ENCODE measurements around the gene CPEB3.
"Not testable (repeated sequence)": the region's sequence is repeated elsewhere in the genome, so short reads cannot be mapped to it uniquely, and the experiment has no call there.

Gene CPEB3

DNA sequence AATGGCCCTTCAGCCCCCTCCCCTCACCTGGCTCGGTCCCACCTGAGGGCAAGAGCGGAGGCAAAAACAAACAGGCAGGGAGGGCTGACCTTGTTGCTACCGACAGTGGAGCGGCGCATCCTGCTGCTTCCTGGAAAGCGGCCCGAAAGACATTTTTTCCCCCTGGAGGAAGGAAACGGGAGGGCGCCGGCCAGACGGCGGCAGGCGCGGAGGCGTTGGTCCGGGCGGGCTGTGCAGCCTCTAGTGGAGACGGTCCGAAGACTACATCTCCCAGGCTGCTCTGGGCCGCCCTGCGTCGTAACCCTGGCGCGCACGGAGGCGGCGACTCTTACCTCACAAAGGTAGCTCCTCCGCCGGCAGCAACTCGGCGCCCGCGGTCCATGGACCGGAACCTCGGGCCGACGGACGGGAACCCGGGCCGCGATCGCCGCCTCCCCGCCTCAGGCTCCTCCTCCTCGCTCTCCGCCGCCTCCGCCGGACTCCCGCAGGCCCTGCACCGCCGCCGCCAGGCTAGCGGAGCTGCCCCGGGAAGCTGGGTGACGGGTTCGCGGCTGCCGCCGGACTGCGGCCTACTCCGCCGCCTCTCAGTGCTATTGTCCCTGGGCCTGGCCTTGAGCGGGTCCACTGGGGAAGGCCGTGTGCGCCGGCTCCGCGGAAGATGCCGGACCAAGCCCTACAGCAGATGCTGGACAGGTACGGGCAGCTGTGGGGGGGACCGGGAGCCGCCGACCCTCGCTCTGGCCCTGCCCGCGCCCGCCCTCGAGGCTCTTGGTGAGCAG is at the start of gene CPEB3, which contains the start of gene MARCHF5:
Gene CPEB3, minus strand, starts transcription at position 242 of the 779 bp plus-strand sequence. CDS start 50,728 bp downstream, outside the sequence.
Gene MARCHF5, plus strand, starts transcription at position 331 of the 779 bp plus-strand sequence. Its CDS starts 328 bp downstream, at position 659.
- DNase-seq (ENCODE audit: low spot score) = peak; percentile 94

DNA sequence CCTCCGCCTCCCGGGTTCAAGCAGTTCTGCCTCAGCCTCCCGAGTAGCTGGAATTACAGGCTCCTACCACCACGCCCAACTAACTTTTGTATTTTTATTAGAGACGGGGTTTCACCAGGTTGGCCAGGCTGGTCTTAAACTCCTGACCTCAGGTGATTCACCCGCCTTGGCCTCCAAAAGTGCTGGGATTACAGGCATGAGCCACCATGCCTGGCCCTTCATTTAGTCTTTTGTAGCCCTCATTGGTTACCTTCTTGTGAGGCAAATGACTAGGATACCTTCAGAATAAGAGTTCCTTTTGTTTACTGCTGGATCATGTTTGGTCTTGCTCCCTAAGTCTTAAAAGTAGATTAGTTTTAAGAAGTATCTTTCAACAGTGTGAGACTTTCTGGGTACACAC is 39.0 kb upstream of the CPEB3 start:
- DNase-seq (ENCODE audit: low spot score) = not testable (repeated sequence)

GRCh38 chr10:92328993-92329392 is 38.1 kb upstream of the CPEB3 start:
- DNase-seq (ENCODE audit: low spot score) = peak; percentile 9

DNA sequence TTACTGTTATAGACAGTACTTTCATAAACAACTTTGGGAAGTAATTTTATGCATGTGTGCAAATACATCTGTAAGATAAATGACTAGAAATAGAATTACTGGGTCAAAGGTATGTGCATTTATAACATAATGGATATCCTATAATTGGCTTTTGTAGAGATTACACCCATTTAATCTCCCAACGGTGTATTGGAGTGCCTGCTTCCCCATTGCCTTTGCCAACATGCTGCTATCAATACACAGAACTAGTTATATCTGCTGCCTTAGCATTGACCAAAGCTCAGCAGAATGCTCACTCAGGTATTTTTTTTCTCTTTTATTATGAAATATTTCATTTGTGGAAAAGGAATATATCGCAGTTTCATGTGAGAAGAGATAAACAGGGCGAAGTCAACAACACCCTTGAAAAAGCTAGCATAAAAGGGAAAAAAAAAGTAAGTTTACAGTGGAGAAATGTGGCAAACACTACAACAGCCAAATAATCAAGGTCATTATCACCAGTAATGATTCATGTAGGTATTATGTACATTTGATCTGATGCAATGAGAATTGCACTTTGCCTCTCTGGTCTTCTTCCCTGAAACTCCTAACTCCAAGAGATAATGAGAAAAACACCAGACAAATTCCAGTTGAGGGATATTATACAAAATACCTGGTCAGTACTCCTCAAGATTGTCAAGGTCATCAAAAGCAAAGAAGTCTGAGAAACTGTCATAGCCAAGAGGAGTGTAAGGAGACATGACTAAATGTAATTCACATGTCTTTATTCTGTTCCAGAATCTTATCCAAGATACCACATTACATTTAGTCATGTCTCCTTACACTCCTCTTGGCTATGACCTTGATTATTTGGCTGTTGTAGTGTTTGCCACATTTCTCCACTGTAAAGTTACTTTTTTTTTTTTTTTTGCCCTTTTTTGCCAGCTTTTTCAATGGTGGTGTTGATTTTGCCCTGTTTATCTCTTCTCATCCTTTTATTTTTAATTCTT is 36.9 kb upstream of the CPEB3 start:
- no peak for DNase-seq (ENCODE audit: low spot score)

- no peak for DNase-seq (ENCODE audit: low spot score)
These were observed 32.2 kb upstream of the CPEB3 start for GRCh38 chr10:92323079-92323478.

GRCh38 chr10:92316610-92317009 is 25.7 kb upstream of the CPEB3 start:
- DNase-seq (ENCODE audit: low spot score) = no peak

GRCh38 chr10:92313750-92314149 is 22.9 kb upstream of the CPEB3 start:
- no peak for DNase-seq (ENCODE audit: low spot score)

GRCh38 chr10:92309272-92309671 is 18.4 kb upstream of the CPEB3 start:
- DNase-seq (ENCODE audit: low spot score) = no peak

GRCh38 chr10:92305133-92306072 is 14.5 kb upstream of the CPEB3 start:
- DNase-seq (ENCODE audit: low spot score) = no peak

DNA sequence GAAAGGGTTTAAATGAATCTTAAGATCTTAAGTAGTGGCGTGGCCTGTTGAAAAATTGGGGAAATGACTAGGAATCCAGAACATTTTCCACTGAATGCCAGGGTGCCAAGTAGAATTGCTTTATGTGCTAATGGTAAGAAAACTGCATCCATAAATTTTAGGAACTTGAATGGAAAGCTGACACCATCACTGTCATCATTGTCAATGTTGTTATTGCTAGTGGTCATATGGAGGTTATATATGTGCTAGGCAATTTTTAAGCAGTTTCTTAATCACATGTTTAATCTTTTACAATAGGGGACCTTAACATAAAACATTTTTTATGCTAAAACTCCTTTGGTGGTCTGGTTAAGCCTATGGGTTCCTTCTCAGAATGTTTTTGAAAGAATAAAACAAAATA is 13.2 kb upstream of the CPEB3 start:
- DNase-seq (ENCODE audit: low spot score) = no peak

- DNase-seq (ENCODE audit: low spot score) = no peak
These were observed 12.2 kb upstream of the CPEB3 start for GRCh38 chr10:92303096-92303495.

GRCh38 chr10:92298487-92298886 is 7.6 kb upstream of the CPEB3 start:
- DNase-seq (ENCODE audit: low spot score) = no peak

- DNase-seq (ENCODE audit: low spot score) = peak; percentile 56
These were observed 1.3 kb upstream of the CPEB3 start for GRCh38 chr10:92291921-92292845.

DNA sequence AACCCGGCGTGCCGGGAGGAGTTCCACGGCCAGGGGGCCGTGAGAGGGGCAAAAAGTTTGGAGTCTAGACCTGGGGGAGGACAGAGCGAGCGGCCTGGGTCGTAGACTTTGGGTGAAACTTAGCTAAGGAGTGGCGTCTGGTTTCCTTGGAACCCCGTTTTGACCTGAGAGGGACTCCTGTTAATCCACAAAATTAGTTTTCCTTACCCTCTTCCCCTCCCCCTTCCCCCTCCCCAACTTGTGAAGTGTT is 663 bp upstream of the CPEB3 start:
- peak; percentile 1 for DNase-seq (ENCODE audit: low spot score)

- DNase-seq (ENCODE audit: low spot score) = peak; percentile 7
These were observed 622 bp downstream of the CPEB3 start for GRCh38 chr10:92290076-92290836.

GRCh38 chr10:92284112-92284704 is 6.7 kb downstream of the CPEB3 start:
- DNase-seq (ENCODE audit: low spot score) = no peak

DNA sequence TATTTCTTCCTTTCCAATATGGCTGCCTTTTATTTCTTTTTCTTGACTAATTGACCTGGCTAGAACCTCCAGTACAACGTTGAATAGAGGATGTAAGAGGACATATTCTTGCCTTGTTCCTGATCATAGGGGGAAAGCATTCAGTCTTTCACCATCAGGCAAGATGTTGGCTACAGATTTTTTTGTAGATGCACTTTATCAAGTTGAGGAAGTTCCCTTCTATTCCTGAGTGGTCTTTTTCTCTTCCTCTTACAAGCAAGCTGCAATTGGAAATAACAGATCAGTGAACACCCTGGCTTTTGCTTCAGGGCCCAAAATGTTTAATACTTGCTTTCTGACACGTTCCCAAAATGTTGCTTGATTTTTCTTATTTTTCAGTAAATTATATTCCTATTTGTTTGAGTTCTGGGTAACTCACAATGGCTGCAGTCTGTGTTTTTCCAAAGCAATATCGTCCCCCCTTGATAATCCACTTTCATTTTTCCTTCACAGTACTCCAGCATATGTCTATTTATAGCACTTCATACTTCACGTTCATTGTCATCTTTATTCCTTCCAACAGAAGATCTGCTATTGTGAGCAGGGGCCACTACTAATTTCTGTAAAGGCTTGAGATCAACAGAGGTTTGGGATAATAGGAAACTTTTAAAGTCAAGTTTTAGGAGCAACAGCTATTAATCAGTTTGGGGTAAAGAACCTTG is 11.7 kb downstream of the CPEB3 start:
- DNase-seq (ENCODE audit: low spot score) = no peak

DNA sequence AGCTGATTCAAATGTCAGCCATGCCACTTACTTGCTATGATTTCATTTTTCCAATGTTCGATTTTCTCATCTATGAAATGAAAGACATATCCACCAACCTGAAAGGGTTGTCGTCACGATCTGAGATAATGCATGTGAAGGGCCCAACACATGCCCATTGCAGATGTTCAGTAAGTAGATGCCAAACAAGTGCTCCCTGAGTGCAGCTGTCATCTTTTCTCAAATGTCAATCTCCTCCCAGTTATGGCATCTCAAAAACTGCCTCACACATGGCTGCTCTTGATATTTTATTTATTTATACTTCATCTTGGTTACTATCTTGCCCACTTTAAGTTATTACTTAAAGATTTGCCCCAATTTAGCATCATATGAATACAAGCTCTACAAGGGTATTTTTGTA is 16.8 kb downstream of the CPEB3 start:
- no peak for DNase-seq (ENCODE audit: low spot score)

GRCh38 chr10:92268748-92269147 is 22.1 kb downstream of the CPEB3 start:
- DNase-seq (ENCODE audit: low spot score) = no peak

Data from activated CD4-positive, alpha-beta T cell treated with anti-CD3 and anti-CD28 coated beads, Interleukin-2, Interleukin-4, amounts not matched to agents 100 ng/mL and 50 ng/mL, durations not matched to agents 16 hours and 8 hours (primary cell).